BE2C (cell line): Measurements from ENCODE around the gene TNMD.

Source experiments
- DNase-seq: peaks from one replicate; pipeline ENCODE4 v3.0.0-alpha.2; 2020
- H3K27me3 ChIP-seq: fragments of 250-450 bp; sonication (Bioruptor Pico); 2 replicates; pipeline ENCODE4 v1.5.1; 2020; ENCODE audit warnings: mild to moderate bottlenecking
- H3K36me3 ChIP-seq: fragments of 250-450 bp; sonication (Bioruptor Pico); 2 replicates; pipeline ENCODE4 v1.5.1; 2020; ENCODE audit warnings: mild to moderate bottlenecking
- H3K4me1 ChIP-seq: fragments of 250-450 bp; sonication (Bioruptor Pico); 2 replicates; pipeline ENCODE4 v1.5.1; 2020
- H3K4me3 ChIP-seq: 2 replicates; pipeline ENCODE4 v1.5.1; 2011; ENCODE audit warnings: low read depth, low read length
- H3K9me3 ChIP-seq: fragments of 250-450 bp; sonication (Bioruptor Pico); 2 replicates; pipeline ENCODE4 v1.5.1; 2020
- TF ChIP-seq, protein P1 (sequence below): IDR thresholded peaks from 2 replicates; pipeline ENCODE4 v1.5.1; 2012; ENCODE audit warnings: mild to moderate bottlenecking, low read depth, low read length

The TNMD gene

DNA sequence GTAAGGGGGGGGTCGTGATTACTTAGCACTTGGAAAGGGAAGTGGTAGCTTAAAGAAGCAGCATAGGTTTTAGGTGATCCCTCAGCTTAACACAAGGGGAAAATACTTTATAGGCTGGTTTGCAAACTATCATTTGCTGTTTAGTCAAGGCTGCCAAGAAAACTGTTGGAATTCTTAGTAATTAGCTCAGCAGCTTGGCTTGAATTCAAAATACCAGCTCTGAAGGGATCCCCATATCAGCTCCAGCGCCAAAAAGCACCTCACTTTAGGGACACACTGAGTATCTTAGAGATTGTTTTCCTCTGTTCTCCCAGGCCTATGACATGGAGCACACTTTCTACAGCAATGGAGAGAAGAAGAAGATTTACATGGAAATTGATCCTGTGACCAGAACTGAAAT lies 8.8 kb downstream of the TNMD start:
- no peak for DNase-seq
- H3K27me3 ChIP-seq = no peaks in the 10 kb centered on the region
- H3K36me3 ChIP-seq = no peaks in the 10 kb centered on the region
- H3K4me3 ChIP-seq = no peak overlapping the region
- no peaks in the 10 kb centered on the region for H3K9me3 ChIP-seq
- no peaks in the 10 kb centered on the region for H3K4me1 ChIP-seq
- TF ChIP-seq, protein P1, sequence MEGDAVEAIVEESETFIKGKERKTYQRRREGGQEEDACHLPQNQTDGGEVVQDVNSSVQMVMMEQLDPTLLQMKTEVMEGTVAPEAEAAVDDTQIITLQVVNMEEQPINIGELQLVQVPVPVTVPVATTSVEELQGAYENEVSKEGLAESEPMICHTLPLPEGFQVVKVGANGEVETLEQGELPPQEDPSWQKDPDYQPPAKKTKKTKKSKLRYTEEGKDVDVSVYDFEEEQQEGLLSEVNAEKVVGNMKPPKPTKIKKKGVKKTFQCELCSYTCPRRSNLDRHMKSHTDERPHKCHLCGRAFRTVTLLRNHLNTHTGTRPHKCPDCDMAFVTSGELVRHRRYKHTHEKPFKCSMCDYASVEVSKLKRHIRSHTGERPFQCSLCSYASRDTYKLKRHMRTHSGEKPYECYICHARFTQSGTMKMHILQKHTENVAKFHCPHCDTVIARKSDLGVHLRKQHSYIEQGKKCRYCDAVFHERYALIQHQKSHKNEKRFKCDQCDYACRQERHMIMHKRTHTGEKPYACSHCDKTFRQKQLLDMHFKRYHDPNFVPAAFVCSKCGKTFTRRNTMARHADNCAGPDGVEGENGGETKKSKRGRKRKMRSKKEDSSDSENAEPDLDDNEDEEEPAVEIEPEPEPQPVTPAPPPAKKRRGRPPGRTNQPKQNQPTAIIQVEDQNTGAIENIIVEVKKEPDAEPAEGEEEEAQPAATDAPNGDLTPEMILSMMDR = no peak

DNA sequence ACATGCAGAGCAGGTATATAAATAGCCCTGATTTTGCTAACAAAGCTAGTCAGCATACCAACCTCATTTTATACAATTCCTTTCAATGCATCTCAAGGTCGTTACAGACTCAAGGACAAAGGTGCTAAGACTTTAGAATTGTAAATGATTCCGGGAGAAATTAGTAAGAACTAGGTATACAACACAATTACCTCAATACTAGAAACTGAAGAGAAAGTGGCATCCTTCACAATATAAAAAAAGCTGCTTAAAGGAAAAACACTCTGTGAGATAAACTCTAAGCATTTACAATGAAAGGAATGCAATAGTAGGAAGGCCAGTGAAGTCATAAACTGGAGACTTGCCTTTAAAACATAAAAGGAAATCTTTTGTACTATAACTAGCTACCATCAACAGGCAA lies 11.9 kb downstream of the TNMD start:
- no peak overlapping the region for H3K4me3 ChIP-seq
- H3K27me3 ChIP-seq = no peaks in the 10 kb centered on the region
- no peaks in the 10 kb centered on the region for H3K36me3 ChIP-seq
- no peak for DNase-seq
- no peaks in the 10 kb centered on the region for H3K9me3 ChIP-seq
- H3K4me1 ChIP-seq = no peaks in the 10 kb centered on the region
- TF ChIP-seq, protein P1 = no peak

DNA sequence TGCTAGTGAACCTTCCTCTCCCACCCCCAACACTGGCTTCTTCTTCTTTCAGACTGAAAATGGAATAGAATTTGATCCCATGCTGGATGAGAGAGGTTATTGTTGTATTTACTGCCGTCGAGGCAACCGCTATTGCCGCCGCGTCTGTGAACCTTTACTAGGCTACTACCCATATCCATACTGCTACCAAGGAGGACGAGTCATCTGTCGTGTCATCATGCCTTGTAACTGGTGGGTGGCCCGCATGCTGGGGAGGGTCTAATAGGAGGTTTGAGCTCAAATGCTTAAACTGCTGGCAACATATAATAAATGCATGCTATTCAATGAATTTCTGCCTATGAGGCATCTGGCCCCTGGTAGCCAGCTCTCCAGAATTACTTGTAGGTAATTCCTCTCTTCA lies 14.7 kb downstream of the TNMD start:
- Histone ChIP-seq H3K4me3 (no peak overlapping the region), H3K9me3 (no peaks in the 10 kb centered on the region), H3K36me3 (no peaks in the 10 kb centered on the region), H3K27me3 (no peaks in the 10 kb centered on the region), H3K4me1 (no peaks in the 10 kb centered on the region)
- TF ChIP-seq, protein P1 = no peak
- no peak for DNase-seq

DNA sequence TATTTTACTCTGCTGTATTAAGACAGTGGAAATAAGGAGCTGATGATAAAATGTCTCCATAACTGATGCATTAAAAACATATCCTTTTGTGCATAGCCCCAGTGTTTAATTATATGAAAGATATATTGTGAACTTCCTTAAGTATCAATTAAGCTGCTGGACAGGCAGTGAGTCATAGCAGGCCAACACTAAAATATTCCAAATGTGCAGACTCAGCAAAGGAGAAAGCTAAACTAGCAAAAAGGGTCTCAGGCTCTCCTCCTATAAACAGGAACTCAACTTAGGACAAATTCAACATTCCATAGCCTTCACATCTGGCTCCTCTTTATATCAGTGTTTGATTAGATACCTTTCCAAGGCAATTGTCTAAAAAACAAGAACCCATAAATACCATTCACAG lies 15.6 kb downstream of the TNMD start:
- no peaks in the 10 kb centered on the region for H3K4me1 ChIP-seq
- TF ChIP-seq, protein P1 = no peak

DNA sequence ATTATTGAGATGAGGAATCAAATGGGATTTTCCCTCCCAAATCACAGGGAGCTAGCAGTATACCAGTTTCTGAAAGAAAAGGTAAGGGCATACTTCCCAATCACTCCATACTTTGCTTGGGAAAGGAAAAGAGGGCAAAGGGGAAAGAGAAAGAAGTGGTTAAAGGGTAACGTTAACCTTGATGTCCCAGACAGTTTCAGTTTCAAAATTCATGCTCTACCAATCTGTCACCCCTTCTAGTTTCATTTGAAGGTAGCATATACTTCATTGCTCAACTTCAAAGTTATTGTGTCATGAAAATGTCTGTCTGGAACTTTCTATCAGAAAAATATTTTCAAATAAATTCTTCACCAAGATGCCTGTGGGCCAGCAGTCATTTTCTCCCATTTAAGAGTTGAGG lies 16.0 kb downstream of the TNMD start:
- TF ChIP-seq, protein P1 = no peak
- no peak overlapping the region for H3K4me3 ChIP-seq
- no peaks in the 10 kb centered on the region for H3K9me3 ChIP-seq
- no peaks in the 10 kb centered on the region for H3K27me3 ChIP-seq
- DNase-seq = no peak
- H3K36me3 ChIP-seq = no peaks in the 10 kb centered on the region
- no peaks in the 10 kb centered on the region for H3K4me1 ChIP-seq

More for the DNA sequence above, 15.6 kb downstream of the TNMD start:
- Histone ChIP-seq H3K36me3 (no peaks in the 10 kb centered on the region), H3K27me3 (no peaks in the 10 kb centered on the region), H3K4me3 (no peak overlapping the region), H3K9me3 (no peaks in the 10 kb centered on the region)
- no peak for DNase-seq

DNA sequence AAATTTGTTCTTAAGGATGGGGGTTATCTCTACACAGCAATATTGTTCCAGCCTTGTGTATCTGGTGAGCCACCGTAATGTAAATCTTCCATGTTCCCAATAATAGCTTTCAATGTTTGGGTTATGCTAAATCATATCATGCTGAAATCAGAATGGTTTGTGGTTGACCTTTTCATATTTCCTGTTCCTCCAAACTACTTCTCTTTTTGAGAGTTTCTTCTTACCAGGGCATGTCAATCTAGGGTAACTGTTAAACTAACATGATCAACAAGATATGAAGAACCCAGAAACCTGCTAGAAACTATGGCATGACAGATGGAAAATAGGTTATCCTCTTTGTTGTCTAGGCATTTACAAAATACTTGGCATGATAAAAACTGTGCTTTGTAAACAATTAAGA lies 22.0 kb downstream of the TNMD start:
- TF ChIP-seq, protein P1 = no peak

More for the DNA sequence above, 22.0 kb downstream of the TNMD start:
- DNase-seq = no peak
- Histone ChIP-seq H3K36me3 (no peaks in the 10 kb centered on the region), H3K4me1 (no peaks in the 10 kb centered on the region), H3K27me3 (no peaks in the 10 kb centered on the region), H3K4me3 (no peak overlapping the region), H3K9me3 (no peaks in the 10 kb centered on the region)
